Measurements from ENCODE around the gene ABITRAM.
"Not testable (repeated sequence)": the region's sequence is repeated elsewhere in the genome, so short reads cannot be mapped to it uniquely, and the experiment has no call there.

Gene ABITRAM, protein sequence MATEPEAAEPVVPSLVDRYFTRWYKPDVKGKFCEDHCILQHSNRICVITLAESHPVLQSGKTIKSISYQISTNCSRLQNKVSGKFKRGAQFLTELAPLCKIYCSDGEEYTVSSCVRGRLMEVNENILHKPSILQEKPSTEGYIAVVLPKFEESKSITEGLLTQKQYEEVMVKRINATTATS

DNA sequence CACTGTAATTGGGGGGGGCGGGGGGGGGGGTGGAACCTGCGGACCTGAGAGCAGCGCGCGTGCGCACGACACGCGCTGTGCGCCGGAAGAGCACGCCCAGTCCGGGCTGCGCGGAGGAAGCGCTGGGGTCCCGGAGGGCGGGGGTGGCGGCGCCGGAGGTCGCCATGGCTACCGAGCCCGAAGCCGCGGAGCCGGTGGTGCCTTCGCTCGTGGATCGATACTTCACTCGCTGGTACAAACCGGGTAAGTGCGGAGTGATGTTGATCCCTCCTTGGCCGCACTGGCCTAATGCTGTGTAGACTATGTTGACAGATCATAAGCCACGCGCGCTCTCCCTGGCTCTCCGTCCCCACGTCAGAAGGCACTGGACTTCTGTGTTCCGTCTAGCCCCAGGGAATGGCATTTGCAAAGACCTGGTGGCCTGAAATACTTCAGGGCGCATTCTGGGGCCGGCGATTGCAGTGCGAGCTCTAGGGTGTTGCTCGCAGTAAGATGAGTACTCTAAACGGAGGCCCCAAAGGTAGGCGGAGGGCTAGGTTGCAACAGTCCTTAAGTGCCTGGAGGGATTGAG is at the start of gene ABITRAM:
ABITRAM (plus strand) TSS at position 78 of the 571 bp plus-strand sequence; CDS start at position 165, 87 bp downstream.
- DNase-seq (ENCODE audit: low read depth): peak; percentile 72

DNA sequence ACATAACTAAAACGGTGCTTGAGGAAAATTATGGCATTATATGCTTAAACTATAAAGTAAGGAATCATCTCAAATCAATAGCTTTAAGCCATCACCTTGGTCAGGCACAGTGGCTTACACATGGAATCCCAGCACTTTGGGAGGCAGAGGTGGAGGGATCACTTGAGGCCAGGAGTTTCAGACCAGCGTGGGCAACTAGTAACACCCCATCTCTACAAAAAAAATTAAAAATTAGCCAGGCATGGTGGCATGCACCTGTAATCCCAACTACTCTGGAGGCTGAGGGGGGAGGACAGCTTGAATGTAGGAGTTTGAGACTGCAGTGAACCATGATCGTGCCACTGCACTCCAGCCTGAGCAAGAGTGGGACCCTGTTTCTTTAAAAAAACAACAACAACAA is 49.5 kb upstream of the ABITRAM start:
- DNase-seq (ENCODE audit: low read depth): no peak

DNA sequence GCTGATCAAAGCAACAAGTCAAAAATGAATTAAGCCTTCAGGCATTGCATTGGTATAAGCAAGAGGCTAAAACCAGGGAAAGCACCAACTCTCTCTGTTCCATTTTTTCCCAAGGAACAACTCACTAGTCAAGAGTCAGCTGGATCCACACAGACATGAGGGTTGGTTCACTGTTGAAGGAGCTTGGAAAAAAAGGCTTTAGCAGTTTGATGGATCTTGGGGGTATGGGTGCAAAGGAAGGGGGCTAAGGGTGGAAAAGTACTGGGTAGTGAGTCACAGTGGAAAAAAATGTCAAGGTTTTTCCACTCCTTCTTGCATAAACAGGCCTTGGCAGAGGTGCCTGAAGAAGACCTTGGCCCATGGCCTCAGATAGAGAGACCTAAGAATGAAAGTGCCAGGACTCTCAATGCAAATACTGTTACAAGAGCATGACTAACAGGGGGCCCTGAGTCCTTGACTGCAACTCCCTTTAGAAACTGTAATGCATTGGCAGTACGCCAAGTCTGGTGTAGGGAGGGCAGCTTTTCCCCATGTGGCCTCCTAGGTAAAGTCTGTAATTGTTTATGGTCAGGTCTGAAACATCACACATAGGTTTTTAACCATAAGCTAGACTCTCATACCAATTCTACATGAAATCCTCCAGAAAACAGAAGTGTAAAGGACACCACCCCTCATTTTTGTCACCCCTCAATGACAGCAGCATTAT is 48.4 kb upstream of the ABITRAM start:
- DNase-seq (ENCODE audit: low read depth): peak; percentile 61

DNA sequence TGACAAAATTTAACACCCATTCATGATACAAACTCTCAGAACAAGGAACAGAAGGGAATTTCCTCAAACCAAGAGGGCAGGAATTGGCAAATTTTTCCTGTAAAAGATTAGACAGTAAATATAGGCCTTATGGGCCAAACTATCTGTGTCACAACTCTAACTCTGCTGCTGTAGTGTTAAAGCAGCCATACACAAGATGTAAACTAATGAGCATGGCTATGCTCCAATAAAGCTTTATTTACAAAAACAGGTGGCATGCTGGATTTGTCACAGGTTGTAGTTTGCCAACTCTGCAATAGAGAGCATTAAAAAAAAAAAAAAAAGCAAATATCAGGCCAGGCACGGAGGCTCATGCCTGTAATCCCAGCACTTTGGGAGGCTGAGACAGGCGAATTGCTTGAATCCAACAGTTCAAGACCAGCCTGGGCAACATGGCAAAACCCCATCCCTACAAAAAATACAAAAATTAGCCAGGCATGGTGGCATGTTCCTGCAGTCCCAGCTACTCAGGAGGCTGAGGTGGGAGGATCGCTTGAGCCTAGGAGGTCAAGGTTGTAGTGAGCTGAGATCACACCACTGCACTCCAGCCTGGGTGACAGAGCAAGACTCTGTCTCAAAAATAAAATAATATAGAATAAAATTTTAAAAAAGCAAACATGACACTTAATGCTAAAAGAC is 47.5 kb upstream of the ABITRAM start:
- DNase-seq (ENCODE audit: low read depth): not testable (repeated sequence)

DNA sequence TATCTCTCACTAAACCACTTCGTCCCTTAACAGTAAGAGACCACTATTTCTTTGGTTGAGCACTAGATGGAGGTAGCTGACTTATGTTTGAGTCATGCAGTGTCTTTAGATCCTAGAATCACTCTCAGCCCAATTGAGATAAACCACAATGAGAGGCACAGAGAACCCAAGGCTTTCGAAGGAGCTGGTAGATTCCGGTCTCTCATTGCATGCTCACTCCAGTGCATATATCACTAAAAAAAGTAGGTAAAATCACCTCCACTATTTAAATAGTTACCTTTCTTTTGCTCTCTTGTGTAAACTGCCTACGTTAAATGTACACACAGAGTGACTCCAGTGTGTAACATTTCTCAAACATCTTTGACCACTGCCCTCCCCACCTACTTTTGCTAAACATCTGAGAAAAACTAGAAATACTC is 44.5 kb upstream of the ABITRAM start:
- DNase-seq (ENCODE audit: low read depth): no peak

DNA sequence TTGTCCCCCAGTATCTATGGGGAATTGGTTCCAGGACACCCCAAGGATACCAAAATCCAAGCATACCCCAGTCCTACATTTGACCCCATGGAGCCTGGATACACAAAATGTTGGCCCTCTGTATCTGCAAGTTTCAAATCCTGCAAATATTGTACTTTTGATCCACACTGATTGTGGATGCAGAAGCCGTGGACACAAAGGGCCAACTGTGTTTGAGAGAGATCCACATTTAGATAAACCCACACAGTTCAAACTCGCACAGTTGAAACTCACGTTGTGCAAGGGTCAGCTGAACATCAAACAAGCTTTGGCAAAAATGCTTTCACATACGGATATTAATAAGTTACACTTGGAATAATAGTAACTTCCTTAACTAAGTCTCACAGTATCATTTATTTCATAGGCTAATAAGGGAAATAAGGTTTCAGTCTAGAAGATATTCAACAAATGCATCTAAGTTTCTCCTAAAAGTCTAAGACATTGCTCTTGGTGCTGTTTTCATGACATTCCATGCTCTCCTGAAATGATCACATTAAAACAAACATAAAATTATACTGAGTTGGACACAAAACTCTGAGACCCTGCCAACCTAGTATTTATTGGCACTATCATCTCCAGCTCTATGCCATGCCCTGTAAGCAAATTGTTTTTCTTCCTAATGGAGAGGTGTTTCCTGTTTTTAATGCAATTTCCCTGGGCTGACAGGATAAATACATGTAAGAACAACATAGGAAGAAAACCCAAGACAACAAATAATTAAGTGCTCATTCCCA is 39.8 kb upstream of the ABITRAM start:
- no peak for DNase-seq (ENCODE audit: low read depth)

DNA sequence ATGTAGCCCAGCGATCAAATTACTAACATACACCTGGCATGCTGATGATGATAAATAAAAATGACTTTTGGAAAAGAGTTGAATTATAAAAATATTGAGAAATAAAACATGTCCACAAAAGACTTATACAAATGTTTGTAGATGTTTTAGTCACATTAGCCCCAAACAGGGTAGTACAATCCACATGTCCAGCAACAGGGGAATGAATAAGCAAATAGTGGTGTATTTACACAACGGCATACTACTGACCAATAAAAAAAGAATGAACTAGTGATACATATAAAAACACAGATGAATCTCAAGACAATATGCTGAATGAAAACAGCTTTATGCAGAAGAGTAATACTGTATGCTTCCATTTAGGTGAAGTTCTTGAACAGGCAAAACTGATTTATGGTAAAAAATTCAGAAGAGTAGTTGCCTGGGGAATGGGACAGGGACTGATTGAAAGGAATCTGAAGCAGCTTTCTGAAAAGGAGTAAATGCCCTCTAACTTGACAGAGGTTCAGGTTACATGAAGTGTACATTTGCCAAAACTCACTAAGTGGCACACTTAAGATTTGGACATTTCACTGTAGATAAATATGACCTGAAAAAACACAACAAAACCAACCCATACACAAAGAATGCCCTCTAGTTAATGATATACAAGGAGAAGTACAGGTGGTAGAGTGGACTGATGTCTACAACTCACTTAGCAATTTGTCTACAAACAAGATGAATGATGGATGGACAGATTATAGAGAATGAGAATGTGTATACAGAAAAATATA is 36.7 kb upstream of the ABITRAM start:
- no peak for DNase-seq (ENCODE audit: low read depth)

DNA sequence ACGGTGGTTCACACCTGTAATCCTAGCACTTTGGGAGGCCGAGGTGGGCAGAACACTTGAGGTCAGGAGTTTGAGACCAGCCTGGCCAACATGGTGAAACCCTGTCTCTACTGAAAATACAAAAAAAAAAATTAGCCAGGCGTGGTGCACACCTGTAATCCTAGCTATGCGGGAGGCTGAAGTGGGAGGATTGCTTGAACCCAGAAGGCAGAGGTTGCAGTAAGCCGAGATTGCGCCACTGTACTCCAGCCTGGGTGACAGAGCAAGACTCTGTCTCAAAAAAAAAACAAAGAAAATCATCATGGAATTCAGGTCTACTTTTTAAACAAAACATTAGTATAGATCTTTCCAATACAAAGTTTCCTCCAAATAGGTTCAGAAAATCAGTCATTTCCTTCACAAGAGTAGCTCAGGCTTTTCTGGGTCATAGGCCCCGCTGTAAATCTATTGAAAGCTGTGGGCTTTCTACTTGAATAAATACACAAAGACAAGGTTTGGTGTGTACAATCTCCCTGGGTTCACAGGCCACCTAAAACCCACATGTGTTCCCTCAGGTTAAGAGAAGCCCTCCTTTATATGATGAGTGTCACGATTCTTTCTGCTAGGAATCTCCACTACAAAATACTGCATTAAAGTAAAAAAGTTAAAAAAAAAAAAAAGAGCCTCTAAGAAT is 35.0 kb upstream of the ABITRAM start:
- not testable (repeated sequence) for DNase-seq (ENCODE audit: low read depth)

DNA sequence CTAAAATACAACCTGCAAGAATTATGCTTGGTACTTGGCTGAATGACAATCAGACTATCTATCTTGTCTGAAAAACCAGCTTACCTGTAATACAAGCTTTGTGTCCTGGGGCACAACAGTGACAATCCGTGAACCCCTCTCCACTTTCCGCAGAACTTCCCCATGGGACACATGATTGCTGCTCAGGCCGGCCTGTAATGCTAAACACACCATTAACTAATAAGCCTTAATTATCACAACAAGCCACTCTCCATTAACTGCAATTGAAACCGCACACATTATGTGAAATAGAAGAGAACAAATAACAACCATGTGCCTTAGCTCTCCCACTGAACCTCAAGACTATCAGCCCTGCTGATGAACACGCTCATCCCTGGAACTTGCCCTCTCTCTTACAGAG is 34.0 kb upstream of the ABITRAM start:
- no peak for DNase-seq (ENCODE audit: low read depth)

DNA sequence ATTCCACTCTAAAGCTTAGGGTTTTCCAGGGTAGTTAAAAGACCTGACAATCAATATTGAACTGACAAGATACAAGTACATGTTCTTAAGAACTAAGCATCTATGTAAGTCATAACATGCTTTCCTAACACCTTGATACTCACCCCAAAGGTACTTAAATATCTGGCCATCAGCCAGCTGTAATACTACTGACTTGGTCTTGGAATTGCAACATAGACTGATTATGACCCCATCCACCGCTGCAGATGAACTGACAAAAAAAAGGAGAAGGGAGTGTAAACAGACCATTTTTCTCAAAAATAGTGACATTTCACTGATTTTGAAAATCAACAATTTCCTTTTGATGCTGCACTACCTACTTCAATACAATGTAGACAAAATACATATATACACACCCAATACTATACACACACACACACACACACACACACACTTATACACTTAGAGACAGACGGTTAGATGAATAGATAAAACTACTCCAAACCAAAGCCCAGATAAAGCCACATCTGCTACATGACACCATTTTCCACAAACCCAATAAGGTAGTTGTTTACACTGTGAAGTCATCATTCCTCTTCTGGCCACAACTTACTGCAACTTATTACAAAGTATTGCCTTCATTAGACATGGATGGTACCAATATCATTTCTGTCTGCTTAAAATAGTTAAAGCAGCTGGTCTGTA is 30.6 kb upstream of the ABITRAM start:
- DNase-seq (ENCODE audit: low read depth): no peak

DNA sequence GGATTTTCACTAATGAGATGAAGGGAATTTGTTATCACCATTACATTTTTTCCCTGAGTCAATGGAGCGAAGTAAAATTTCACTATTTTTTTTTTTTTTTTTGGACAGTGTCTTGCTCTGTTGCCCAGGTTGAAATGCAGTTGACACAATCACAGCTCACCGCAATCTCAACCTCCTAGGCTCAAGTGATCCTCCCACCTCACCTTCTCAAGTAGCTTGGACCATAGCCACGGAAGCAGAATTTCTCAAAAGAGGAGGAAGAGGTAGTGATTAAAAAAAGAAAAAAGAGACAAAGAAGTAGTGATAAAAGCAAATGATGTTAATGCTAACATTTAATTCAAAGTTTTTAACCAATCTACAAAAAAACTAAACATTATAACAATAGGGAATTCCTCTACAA is 30.0 kb upstream of the ABITRAM start:
- no peak for DNase-seq (ENCODE audit: low read depth)

DNA sequence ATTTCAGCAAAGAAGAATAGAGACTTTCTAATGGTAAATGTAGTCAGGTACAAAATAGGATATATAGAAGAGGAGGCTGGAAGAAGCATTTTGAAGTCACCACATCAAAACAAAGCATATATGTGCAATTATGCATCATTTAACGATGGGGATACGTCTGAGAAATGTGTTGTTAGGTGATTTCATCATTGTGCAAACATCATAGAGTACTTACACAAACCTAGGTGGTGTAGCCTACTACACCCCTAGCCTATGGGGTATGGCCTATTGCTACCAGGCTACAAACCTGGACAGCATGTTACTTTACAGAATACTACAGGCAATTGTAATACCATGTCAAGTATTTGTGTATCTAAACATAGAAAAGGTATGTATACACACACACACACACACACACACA is 28.7 kb upstream of the ABITRAM start:
- no peak for DNase-seq (ENCODE audit: low read depth)

DNA sequence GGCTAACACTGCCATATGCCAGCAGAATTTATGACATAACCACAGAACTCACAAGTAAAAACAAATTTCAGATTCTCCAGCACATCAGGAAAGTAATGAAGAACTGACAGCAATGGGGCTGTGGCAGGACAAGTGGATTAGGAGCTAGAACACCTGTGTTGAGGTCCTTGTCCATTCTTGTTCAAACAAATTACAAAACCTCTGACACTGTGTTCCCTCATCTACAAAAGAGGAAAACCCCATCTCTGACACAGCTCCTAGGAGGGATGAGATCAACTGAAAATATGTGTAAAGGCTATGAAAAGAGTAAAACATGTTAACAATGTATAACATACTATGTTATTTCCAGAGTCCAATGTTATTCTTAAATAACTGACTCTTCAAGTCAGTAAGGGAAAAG is 23.8 kb upstream of the ABITRAM start:
- no peak for DNase-seq (ENCODE audit: low read depth)

DNA sequence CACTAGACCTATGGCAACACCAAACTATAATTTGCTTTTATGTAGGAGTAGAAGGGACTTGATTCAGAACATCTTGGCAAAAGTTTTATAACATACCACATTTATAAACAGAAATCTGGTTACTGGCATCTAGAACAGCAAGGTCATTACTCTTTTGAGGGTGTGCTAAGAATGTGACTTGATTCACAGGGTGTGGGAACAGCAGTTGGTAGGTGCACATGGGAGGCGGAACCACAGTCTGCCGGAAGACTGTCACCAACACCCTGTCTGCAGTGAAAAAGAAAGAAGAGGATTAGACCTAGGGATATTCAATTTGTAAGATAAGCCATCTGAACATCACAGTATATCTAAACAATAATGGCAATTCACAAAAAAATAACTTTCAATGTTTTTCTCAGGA is 23.3 kb upstream of the ABITRAM start:
- DNase-seq (ENCODE audit: low read depth): no peak

DNA sequence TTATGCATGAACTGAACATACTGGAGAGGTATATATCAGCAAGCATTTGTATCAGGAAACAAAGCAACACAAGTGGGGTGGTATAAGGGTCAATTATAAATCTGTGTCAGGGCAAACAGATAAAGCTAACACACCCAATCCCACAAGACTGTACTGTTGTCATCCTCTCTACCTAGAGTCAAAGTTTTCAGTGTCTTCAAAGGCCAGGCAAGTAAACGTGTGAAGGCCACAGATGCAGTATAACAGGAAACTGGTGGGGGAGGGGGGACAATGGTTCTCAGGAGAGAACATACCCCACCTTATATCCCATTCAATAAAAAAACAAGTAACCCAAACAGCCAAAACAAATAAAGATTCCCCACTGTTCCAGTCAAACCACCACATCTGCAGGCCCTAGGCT is 22.4 kb upstream of the ABITRAM start:
- no peak for DNase-seq (ENCODE audit: low read depth)

DNA sequence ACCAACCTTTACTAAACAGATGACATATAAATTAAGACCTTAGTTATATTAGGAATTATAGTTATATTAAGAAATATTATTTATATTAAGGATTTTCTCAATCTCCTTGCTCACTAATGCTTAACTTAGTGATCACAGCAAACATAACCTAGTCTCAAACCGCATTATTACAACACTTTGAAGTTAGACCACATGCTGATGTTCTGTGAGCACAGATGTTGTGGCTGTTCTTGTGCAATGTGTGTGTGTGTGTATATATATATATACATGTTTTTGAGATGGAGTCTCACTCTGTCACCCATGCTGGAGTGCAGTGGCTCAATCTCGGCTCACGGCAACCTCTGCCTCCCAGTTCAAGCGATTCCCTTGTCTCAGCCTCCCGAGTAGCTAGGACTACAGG is 20.8 kb upstream of the ABITRAM start:
- no peak for DNase-seq (ENCODE audit: low read depth)

DNA sequence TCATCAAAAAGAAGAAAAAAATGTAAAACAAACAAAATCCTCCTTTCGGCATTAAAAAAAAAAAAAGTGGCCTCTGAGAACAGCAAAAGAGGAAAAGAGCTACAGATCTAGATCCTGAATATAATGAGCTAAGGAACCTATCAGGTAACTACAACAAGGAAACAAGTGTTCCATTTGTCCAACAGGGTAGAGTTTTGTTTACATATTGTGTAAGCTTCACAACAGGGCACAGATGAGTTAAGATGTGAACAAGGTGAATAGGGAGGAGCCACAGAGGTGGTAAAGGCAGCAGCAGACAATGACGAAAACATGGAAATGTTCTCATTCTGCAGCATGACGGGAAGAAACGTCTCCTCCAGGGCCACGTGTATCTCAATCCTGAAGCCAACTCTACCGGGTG is 14.7 kb upstream of the ABITRAM start:
- no peak for DNase-seq (ENCODE audit: low read depth)

DNA sequence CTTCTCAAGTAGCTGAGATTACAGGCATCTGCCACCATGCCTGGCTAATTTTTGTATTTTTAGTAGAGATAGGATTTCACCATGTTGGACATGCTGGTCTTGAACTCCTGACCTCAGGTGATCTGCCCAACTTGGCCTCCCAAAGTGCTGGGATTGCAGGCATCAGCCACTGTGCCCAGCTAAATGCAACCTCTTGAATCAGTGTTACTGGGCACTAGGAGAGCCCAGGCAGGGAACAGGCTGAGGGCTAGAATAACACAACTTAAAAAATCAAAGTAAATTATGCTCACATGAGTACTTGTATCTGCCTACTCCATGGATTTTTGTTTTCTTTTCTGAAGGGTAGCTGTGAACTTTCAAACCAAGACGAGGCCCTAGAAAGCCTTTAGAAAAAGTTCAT is 13.8 kb upstream of the ABITRAM start:
- DNase-seq (ENCODE audit: low read depth): not testable (repeated sequence)

DNA sequence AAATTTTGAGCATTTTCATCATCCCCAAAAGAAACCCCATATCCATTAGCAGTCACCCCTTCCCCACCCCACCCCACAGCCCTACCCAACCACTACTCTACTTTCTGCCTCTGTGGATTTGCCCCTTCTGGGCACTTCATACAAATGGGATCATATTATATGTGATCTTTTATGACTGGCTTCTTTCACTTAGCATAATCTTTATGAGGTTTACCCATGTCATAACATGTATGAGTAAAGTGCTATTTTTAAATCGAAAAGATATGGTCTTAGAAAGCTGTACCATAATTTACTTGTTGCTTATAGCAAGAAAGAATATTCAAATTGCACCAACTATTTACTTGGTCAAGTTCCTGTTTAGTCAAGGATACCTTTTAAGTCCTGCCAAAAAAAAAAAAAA is 13.0 kb upstream of the ABITRAM start:
- DNase-seq (ENCODE audit: low read depth): no peak

DNA sequence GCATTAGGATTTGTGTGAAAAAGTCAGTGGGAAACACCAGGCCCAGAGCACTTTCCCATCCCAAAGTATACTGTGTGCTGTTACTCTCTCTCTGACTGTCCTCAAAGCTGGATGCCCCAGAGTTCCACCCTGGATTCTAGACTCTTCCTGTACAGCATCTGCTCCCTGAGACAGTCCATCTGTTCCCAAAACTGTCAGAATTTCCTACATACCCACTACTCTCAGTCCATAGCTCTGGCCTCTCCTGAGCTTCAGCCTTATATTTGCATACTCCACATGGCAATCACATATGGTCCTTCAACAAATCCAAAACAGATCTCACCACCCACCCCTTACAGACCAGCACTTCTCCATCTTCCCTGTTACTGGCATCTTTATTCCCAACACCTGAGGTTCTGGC is 9.7 kb upstream of the ABITRAM start:
- no peak for DNase-seq (ENCODE audit: low read depth)
